ENCODE measurements around the gene DYDC2.

Gene DYDC2

GRCh38 chr10:80373502-80373901, 16.9 kb downstream of the DYDC2 start:
- no peak for DNase-seq

DNA sequence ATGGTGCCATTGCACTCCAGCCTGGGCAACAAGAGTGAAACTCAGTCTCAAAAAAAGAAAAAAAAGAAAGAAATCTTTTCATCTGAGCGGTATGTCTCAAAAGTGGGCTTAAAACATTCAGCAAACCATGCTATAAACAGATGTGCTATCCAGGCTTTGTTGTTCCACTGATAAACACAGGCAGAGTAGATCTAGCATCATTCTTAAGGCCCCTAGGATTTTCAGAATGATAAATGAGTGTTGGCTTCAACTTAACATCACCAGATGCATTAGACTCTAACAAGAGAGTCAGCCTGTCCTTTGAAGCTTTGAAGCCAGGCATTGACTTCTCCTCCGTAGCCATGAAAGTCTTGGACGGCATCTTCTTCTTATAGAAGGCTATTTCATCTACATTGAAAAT, 23.1 kb downstream of the DYDC2 start:
- no peak for DNase-seq

- DNase-seq, result no peak
Observed at GRCh38 chr10:80380185-80380584, 23.6 kb downstream of the DYDC2 start.

DNA sequence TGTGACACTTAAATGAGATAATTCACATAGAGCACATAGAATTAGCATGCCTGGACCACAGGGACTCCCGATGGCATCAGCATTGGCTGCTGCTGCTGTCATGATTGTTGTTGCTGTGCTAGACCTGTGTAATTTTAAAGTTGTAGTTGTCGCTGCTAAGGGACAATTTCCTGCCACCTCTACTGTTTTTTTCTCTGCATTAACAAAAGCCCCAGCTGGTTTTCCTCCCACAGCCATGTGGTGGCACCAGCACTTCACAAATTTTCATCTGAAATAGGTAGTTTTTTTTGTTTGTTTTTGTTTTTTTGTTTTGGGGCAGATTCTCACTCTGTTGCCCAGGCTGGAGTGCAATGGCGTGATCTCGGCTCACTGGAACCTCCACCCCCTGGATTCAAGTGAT, 26.4 kb downstream of the DYDC2 start:
- DNase-seq, result no peak

DNA sequence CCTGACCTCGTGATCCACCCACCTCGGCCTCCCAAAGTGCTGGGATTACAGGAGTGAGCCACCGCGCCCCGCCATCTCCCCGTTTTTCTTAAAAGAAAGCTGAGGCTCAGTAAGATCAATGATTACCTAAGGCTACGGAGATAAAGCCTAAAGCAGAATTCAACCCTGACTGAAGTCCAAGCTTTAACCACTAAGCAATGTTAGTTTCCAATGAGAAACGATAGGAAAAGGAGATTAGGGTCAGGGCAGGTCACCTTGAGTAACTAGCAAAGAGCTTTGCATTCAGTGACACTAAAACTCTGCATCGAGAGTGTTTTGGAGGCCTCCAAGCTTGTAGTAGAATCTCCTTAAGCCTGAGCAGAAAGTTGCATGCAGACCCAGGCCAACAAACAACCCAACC, 34.2 kb downstream of the DYDC2 start:
- no peak for DNase-seq

DNA sequence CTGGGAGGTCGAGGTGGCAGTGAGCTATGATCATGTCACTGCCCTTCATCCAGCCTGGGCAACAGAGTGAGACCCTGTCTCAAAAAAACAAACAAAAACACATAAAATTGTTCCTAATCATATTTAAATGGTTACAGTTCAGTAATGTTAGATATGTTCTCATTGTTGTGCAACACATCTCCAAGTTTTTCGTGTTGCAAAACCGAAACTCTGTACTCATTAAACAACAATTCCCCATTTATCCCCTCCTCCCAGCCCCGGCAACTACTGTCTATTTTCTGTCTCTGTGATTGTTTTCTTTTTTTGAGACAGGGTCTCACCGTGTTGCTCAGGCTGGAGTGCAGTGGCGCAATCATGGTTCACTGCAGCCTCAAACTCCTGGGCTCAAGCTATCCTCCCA, 35.7 kb downstream of the DYDC2 start:
- DNase-seq, result no peak

- no peak for DNase-seq
Observed at GRCh38 chr10:80394358-80394916, 37.9 kb downstream of the DYDC2 start.

GRCh38 chr10:80397014-80397413, 40.4 kb downstream of the DYDC2 start:
- DNase-seq, result no peak

DNA sequence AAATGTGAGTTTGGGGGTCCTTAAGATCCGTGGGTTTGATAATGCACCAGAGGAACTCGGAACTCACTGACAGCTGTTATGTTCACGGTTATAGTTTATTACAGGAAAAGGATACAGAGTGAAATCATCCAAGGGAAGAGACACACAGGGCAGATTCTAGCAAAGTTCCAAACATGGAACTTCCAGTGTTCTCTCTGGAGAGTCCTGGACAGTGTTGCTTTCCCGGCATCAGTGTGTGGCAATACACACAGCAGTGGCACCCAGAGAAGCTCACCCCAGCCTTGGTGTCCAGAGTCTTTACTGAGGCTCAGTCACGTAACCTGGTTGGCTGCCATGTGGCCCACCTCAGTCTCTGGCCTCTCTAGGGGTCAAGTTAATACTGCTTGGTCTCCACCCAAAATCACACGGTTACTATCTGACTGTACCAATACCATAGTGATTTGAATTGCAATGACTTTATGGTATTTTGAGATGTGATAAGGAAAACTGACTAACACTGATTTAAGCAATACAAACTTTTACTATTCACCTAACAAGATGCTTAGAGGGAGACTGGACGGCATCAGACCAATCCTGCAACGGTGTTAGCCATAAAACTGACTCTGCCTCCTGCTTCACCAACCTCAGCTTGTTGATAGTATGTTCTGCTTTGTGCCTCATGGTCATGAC, 43.7 kb downstream of the DYDC2 start:
- DNase-seq, result no peak

GRCh38 chr10:80405035-80405434, 48.5 kb downstream of the DYDC2 start:
- DNase-seq, result no peak

DNA sequence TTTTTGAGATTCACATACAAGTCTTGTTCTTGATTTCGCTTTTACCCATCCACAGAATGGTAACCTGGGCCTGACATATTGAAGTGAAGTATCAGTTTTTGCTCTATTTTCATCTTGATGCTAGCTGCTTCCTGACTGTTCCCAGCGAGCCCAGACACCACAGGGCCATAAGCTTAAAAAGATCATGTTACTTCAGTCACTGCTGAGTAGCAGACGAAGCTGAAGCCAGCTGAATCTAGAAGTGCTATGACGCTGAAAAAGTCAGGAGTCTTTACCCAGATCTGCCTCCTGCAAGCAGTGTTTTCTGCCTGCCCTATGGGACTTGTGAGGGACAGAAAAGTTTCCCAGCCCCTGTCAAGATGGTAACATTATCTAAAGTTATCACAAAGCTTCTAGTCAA, 49.0 kb downstream of the DYDC2 start:
- DNase-seq, result no peak

- no peak for DNase-seq
Observed at GRCh38 chr10:80406204-80406603, 49.6 kb downstream of the DYDC2 start.

- peak; percentile 39 for DNase-seq
Observed at GRCh38 chr10:80407812-80408241, 51.2 kb downstream of the DYDC2 start.

DNA sequence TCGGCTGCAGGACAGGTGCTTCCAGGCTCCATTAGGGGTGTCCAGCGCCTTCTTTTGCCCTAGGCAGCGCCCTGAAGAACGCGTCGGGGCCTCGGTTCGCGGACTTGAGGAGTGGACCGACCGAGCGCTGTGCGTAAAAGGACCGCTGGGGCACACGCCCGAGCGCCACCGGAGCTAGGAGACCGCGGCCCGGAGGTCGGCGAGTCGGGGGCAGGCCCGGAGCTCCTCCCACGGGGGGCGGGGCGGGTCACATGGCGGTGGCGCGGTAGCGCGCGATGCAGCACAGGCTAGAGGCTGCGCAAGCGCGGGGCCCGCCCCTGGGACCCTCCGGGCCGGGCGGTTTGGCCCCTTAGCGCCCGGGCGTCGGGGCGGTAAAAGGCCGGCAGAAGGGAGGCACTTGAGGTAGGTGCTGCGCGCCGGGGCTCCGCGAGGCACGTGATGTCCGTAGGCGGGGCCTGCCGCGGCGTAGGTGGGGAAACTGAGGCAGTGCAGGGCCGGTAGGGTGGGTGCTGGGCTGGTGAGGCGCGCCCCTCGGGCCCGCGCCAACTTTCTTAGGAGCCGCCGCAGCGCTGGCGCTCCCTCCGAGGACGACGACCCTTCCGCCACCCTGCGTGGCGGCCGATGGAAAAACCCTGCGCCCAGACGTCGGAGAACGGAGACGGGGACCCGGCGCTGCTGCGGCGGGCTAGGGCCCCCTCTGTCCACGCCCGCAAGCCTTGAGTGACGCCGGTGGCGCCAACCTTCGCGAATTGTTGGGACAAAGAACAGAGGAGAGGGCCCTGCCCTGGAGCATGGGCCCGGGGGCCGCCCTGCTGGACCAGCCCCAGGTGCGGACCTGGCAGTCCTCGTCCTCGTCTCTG, 51.9 kb downstream of the DYDC2 start, which contains the start of gene PRXL2A:
Gene PRXL2A, plus strand, starts transcription at position 310 of the 860 bp plus-strand sequence. CDS start 11,917 bp downstream, outside the sequence.
- peak; percentile 80 for DNase-seq

GRCh38 chr10:80409121-80409520, 52.5 kb downstream of the DYDC2 start:
- no peak for DNase-seq

- no peak for DNase-seq
Observed at GRCh38 chr10:80410122-80410521, 53.5 kb downstream of the DYDC2 start.

DNA sequence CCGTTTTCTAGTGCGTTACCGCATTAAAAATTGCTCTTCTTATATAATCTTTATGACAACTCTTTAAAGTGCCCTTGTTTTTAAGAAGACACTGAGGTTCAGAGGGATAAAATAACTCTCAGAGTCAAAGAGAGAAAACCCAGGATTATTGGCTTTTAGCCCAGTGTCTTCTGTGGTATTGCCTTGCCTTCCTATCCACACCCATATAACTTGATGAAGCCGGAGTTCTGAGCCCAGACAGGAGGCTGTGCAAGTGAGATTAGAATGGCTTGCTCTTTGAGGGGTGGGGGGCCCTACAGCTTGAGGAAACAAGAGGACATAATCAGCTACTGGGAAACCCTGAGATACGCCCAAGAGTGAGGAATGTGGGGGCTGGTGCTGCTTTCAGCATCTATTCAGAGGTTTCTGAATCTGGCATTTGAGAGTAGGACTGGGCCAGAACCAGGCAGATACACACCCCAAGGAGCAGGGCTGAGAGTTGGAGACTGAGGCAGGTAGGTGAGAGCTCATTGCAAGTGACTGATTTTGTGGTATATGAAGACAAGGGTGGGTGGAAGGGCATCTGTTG, 54.1 kb downstream of the DYDC2 start:
- no peak for DNase-seq

DNA sequence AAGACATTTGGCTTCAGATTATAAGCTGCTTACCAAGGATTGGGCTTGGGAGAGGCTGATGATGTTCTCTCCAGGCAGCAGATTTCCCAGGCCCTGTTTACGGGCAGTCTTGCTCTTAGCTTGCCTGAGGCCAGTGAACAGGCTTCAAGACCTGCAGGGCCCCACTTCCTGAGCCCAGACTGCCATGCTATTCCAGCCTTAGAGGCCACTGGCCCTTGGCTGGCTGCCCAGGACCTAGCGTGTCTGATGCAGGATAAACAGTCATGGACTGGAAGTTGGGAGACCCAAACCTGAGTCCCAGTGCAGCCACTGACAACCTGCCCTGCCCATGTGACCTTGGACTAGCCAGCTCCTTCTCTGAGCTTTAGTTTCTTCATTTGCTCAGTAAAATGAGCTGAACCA, 54.7 kb downstream of the DYDC2 start:
- DNase-seq, result no peak

DNA sequence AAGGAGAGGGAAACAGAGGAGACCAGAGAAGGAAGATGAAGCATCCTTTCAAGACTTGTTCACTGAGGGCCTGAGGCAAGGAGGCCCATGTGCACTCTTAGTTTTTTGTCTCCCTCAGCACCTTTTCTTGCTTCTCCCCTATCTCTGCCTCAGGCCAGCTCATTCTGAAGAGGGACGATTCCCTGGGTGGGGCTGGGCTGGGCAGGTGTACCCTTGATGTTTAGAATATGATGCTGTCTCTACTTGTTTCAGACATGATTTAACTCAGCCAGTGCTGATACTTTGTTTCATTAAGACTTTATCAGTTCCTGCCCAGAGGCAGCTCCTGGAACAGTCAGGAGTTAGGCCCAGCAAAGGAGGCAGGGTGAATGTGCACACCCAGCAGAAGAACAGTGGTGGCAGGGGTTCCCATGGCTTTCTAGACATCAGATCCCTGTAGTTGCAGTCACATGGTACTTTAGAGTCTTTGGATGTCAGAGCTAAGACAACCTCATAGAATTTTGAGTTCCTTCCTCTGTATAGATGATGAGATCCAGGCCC, 55.2 kb downstream of the DYDC2 start:
- DNase-seq, result no peak

DNA sequence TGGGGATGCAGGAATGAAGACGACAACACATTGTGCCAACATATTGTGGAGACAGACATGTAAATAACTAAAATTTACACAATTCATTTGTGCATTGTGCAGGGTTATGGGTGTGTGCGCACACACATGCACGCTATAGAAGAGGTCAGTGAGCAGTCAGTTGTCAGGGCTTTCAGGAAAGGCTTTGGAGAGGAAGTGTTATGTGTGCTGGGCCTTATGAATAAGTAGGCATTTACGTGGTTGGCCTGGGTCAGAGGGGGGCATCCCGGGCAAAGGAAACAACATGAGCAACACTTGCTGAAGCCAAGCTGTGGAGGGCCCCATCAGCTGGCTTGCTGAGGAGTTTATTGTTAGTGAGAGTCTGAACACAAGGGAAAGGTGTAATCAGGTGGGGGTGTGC, 55.9 kb downstream of the DYDC2 start:
- no peak for DNase-seq

GRCh38 chr10:80413271-80413996, 56.9 kb downstream of the DYDC2 start:
- DNase-seq, result no peak

DNA sequence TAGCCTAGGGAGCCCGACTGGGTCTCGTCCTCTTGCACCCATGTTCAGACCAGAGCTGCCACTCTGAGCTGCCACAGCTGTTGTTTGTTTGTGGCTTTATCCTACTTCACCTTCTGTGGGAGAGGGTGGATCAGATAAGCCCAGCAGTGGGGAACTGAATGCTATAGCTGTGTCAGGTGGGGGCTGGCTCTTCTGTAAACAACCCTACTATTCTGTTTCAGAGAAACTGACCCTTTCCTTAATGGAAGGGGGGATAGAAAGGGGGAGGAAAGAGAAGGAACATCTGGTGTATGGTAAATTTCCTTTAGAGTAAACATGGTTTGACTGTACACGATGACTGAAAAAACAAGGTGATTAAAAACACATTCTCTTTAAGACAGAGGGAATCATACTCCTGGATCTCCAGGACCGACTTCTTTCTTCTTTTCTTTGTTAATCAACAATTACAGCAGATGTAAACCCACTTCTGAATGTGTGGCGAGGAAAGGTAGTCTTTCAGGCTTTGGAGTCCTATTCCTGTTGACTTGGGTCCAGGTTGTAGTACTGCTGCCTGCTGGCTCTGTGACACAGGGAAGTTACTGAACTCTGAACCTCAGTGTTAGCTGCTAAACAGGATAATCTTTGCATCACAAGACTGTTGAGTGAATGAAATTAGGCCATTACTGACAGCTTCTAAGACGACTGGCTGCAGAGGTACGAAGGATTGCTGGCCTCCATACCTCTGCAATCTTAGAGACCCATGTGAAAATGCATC, 57.7 kb downstream of the DYDC2 start:
- DNase-seq, result no peak

All from stimulated activated CD4-positive, alpha-beta T cell treated with anti-CD3 and anti-CD28 coated beads, Interleukin-12 subunit alpha, Interleukin-12 subunit beta, amount 100 ng/mL, for 4 hours (primary cell).